GM12878 (cell line): ENCODE results near the gene MAPKAP1. TPM values are rescaled to one million over a fixed set of nuclear protein-coding genes. Genes with fewer than 3 reads are reported as not detected.

Experiments
- ATAC-seq: fragments of 200-7000 bp; cut with Tn5 transposase; 3 replicates; pipeline ENCODE4 v1.9.1; 2020; ENCODE audit warnings: mild to moderate bottlenecking, moderate library complexity
- BruUV-seq: library from RNA; stranded (reverse); fragments of 400-500 nt; replicated peaks from 2 replicates; lab custom pipeline; 2021; lab: Mats Ljungman, UMichigan
- CTCF ChIA-PET: fragments of 300-600 bp; sonication (Branson Sonifier 250); formaldehyde crosslinking; extraction: SDS; loops from one replicate; lab custom pipeline; 2021; ENCODE audit warnings: inconsistent platforms; lab: Yijun Ruan, JAX
- POLR2A ChIA-PET: fragments of 350-600 bp; formaldehyde crosslinking; extraction: SDS; loops from one replicate; lab custom pipeline; 2021; ENCODE audit warnings: inconsistent platforms; lab: Charles Lee
- RAD21 ChIA-PET: fragments of 300-600 bp; sonication (Branson Sonifier 250); formaldehyde crosslinking; loops from one replicate; lab custom pipeline; 2023; ENCODE audit warnings: antibody characterized with exemption; ENCODE audit not compliant: unreplicated experiment; lab: Charles Lee
- SMC1A ChIA-PET: fragments of 300-600 bp; sonication (Branson Sonifier 250); formaldehyde crosslinking; loops from one replicate; lab custom pipeline; 2023; ENCODE audit not compliant: unreplicated experiment, uncharacterized antibody; lab: Charles Lee
- DNase-seq: peaks from one replicate; pipeline ENCODE4 v3.0.0-alpha.2; 2011; ENCODE audit warnings: low read depth, low spot score
- FAIRE-seq: peaks from 3 replicates; lab custom pipeline; 2011; peaks lifted over from hg19 to GRCh38; lab: Jason Lieb, UNC
- H2AFZ ChIP-seq: 2 replicates; pipeline ENCODE4 v1.6.0; 2011; ENCODE audit warnings: low read depth, low read length, control low read depth; ENCODE audit not compliant: control insufficient read depth
- H3K27ac ChIP-seq: 2 replicates; pipeline ENCODE4 v1.5.1; 2011; ENCODE audit warnings: control low read depth; ENCODE audit not compliant: control insufficient read depth, insufficient read depth
- H3K27me3 ChIP-seq, 2 experiments: replicated peaks in 1 of 2; 2 replicates each; pipeline versions ENCODE4 v1.6.0 to v1.6.1; 2011; ENCODE audit warnings: low read length in 1 of 2; ENCODE audit not compliant: control insufficient read depth in 2 of 2, insufficient read depth in 2 of 2
- H3K36me3 ChIP-seq, 2 experiments: 2 replicates each; pipeline ENCODE4 v1.5.1; 2011; ENCODE audit warnings: low read length in 1 of 2; ENCODE audit not compliant: control insufficient read depth in 2 of 2, insufficient read depth in 2 of 2
- H3K4me1 ChIP-seq: 2 replicates; pipeline ENCODE4 v1.6.1; 2011; ENCODE audit warnings: mild to moderate bottlenecking, low read length, moderate library complexity, mixed read lengths; ENCODE audit not compliant: control insufficient read depth, insufficient read depth
- H3K4me2 ChIP-seq: 2 replicates; pipeline ENCODE4 v1.6.0; 2011; ENCODE audit warnings: control low read depth; ENCODE audit not compliant: control insufficient read depth, insufficient read depth
- H3K4me3 ChIP-seq: fragments of 200-600 bp; sonication (generic); 2 replicates; pipeline ENCODE4 v1.5.1; 2016
- H3K79me2 ChIP-seq: 2 replicates; pipeline ENCODE4 v1.6.0; 2011; ENCODE audit warnings: low read length; ENCODE audit not compliant: control insufficient read depth, insufficient read depth
- H3K9ac ChIP-seq: 2 replicates; pipeline ENCODE4 v1.8.0; 2011; ENCODE audit warnings: low read length, control low read depth, mixed read lengths; ENCODE audit not compliant: control insufficient read depth, insufficient read depth
- H3K9me3 ChIP-seq: replicated peaks from 3 replicates; pipeline ENCODE4 v1.5.1; 2011; ENCODE audit warnings: mild to moderate bottlenecking, low read length; ENCODE audit not compliant: control insufficient read depth, insufficient read depth
- H4K20me1 ChIP-seq: 2 replicates; pipeline ENCODE4 v1.6.0; 2011; ENCODE audit not compliant: control insufficient read depth, insufficient read depth
- CREM ChIP-seq: IDR thresholded peaks from 2 replicates; pipeline ENCODE4 v1.6.1; 2014; ENCODE audit warnings: antibody characterized with exemption, low read depth
- DPF2 ChIP-seq: fragments of 450-650 bp; IDR thresholded peaks from 2 replicates; pipeline ENCODE4 v1.6.1; 2017; ENCODE audit warnings: mild to moderate bottlenecking
- MYB ChIP-seq: fragments of 150-350 bp; IDR thresholded peaks from 2 replicates; pipeline ENCODE4 v1.6.1; 2014; ENCODE audit warnings: mild to moderate bottlenecking, low read depth, low read length, borderline replicate concordance
- NFYA ChIP-seq: IDR thresholded peaks from 2 replicates; pipeline ENCODE4 v1.6.1; 2011; ENCODE audit warnings: low read depth, mild to moderate bottlenecking, low read length, improper control_type of control experiment, borderline replicate concordance
- NFYB ChIP-seq: IDR thresholded peaks from 2 replicates; pipeline ENCODE4 v1.6.1; 2011; ENCODE audit warnings: low read depth, mild to moderate bottlenecking, low read length, improper control_type of control experiment, moderate library complexity; ENCODE audit not compliant: insufficient read depth
- NR2C1 ChIP-seq: fragments of 450-650 bp; IDR thresholded peaks from 2 replicates; pipeline ENCODE4 v1.6.1; 2017; ENCODE audit warnings: antibody characterized with exemption, mild to moderate bottlenecking, moderate library complexity
- NR2C2 ChIP-seq: IDR thresholded peaks from 2 replicates; pipeline ENCODE4 v1.6.1; 2011; ENCODE audit warnings: borderline replicate concordance, low read depth; ENCODE audit not compliant: control insufficient read depth, insufficient read length
- RAD21 ChIP-seq: IDR thresholded peaks from 2 replicates; pipeline ENCODE4 v1.6.1; 2011; ENCODE audit warnings: mild to moderate bottlenecking, low read depth, low read length, moderate library complexity; ENCODE audit not compliant: insufficient read depth
- RB1 ChIP-seq: fragments of 450-650 bp; formaldehyde crosslinking; IDR thresholded peaks from 2 replicates; pipeline ENCODE4 v1.6.1; 2017; ENCODE audit warnings: mild to moderate bottlenecking, borderline replicate concordance
- SMAD5 ChIP-seq: IDR thresholded peaks from 2 replicates; pipeline ENCODE4 v1.6.1; 2016; ENCODE audit warnings: antibody characterized with exemption, low read depth
- STAT3 ChIP-seq: IDR thresholded peaks from 2 replicates; pipeline ENCODE4 v1.6.1; 2011; ENCODE audit warnings: low read depth, low read length, improper control_type of control experiment
- TBL1XR1 ChIP-seq: IDR thresholded peaks from 2 replicates; pipeline ENCODE4 v1.6.1; 2012; ENCODE audit warnings: low read depth, low read length, improper control_type of control experiment
- WGBS: methylation state at CpG from one replicate; pipeline ENCODE4 v1.1.6; 2016; ENCODE audit warnings: low lambda C conversion rate; ENCODE audit not compliant: insufficient replicate concordance, insufficient coverage; ENCODE audit errors: missing lambda C conversion rate; 5-methylcytosine and 5-hydroxymethylcytosine counted together
- in situ Hi-C: fragments of 300-500 bp; cut with MboI; formaldehyde crosslinking; loops from 9 replicates; pipeline ENCODE4 v1.14.3; 2018; ENCODE audit warnings: mixed read lengths
- intact Hi-C: fragments of 100-400 bp; cut with micrococcal nuclease; formaldehyde crosslinking; loops from one replicate; pipeline ENCODE4 v1.14.2; 2022; ENCODE audit not compliant: unreplicated experiment
- polyA plus RNA-seq, 11 experiments: library from polyadenylated mRNA; depleted of rRNA in 4 of 11; unstranded in 6 of 11; stranded (reverse) in 5 of 11; fragments of >200 nt; fragmentation: Nextera tagmentation in 4 of 11; fragmentation: Illumina TruSeq in 1 of 11; extraction: Ambion mirVana in 4 of 11; extraction: Trizol in 1 of 11; gene quantifications; 1 replicate in 1 of 11; 2 replicates in 10 of 11; pipeline versions ENCODE4 v1.2.1 to v1.2.3, GENCODE V29; 2011 to 2016; ENCODE audit warnings: inconsistent platforms in 2 of 11, missing spikeins in 2 of 11, low read depth in 1 of 11
- total RNA-seq, 4 experiments: library from RNA; depleted of rRNA in 3 of 4; stranded (reverse); fragments of >200 nt in 3 of 4; fragmentation: Illumina TruSeq in 1 of 4; extraction: Trizol in 1 of 4; gene quantifications; 2 replicates each; pipeline versions ENCODE4 v1.2.1 to v1.2.3, GENCODE V29; 2013 to 2021

The MAPKAP1 gene
- total and polyA plus RNA-seq, 10 of the 15 experiments (the other 5 are each of a cell fraction or from before 2014, with no cell fraction given) = 5.1 to 188 (median 105) TPM

- no peak for ATAC-seq
- no peaks in the 10 kb centered on the region for H3K79me2 ChIP-seq
- H3K27me3 ChIP-seq = no peaks in the 10 kb centered on the region
- H3K27ac ChIP-seq = no peak overlapping the region
- TF ChIP-seq NFYB = no peak
- no peak for TF ChIP-seq MYB
- no peak for TF ChIP-seq SMAD5
- TF ChIP-seq RB1 = no peak
- no peak for TF ChIP-seq TBL1XR1
- no peak for TF ChIP-seq CREM
- TF ChIP-seq RAD21 = no peak
- TF ChIP-seq STAT3 = no peak
- no peak for TF ChIP-seq NR2C1
- no peak for TF ChIP-seq NR2C2
- TF ChIP-seq NFYA = no peak
- TF ChIP-seq DPF2 = no peak
- H3K9ac ChIP-seq = no peak overlapping the region
- DNase-seq = no peak
- in situ Hi-C loops (no loop called here), intact Hi-C loops (no loop called here)
- H3K4me1 ChIP-seq = no peaks in the 10 kb centered on the region
- H3K9me3 ChIP-seq = no peaks in the 10 kb centered on the region
- no peak overlapping the region for H2AFZ ChIP-seq
- RAD21 ChIA-PET = no interaction called here
- H3K4me2 ChIP-seq = no peak overlapping the region
- H3K4me3 ChIP-seq = no peak overlapping the region
- POLR2A ChIA-PET = no interaction called here
- SMC1A ChIA-PET = no interaction called here
- 9% methylated on average over 6 of the region's 6 CpGs for WGBS
- CTCF ChIA-PET = no interaction called here
- no peak for FAIRE-seq
- H4K20me1 ChIP-seq = no peaks in the 10 kb centered on the region
- H3K36me3 ChIP-seq = no peaks in the 10 kb centered on the region
- BruUV-seq = no TSS peak
Observed at GRCh38 chr9:125388978-125389377, 318.0 kb downstream of the MAPKAP1 start.
